Uterus (tissue), 2 donors: ENCODE results near the gene PI16.
"Not testable (repeated sequence)": the region's sequence is repeated elsewhere in the genome, so short reads cannot be mapped to it uniquely, and the experiment has no call there.

Experiments
- POLR2A ChIP-seq, 2 donors: fragments of 450-650 bp; IDR thresholded peaks; one replicate each; pipeline ENCODE4 v1.6.1; 2016; ENCODE audit warnings: antibody characterized with exemption in 2 of 2, mild to moderate bottlenecking in 1 of 2, moderate library complexity in 1 of 2
- TF ChIP-seq, protein P1 (sequence below), 4 experiments: fragments of 200-600 bp in 2 of 4; fragments of 450-650 bp in 2 of 4; sonication (generic) in 2 of 4; IDR thresholded peaks; one replicate each; pipeline ENCODE4 v1.5.1; 2016 to 2019; ENCODE audit warnings: antibody characterized with exemption in 4 of 4, mild to moderate bottlenecking in 2 of 4, moderate library complexity in 1 of 4

DNA sequence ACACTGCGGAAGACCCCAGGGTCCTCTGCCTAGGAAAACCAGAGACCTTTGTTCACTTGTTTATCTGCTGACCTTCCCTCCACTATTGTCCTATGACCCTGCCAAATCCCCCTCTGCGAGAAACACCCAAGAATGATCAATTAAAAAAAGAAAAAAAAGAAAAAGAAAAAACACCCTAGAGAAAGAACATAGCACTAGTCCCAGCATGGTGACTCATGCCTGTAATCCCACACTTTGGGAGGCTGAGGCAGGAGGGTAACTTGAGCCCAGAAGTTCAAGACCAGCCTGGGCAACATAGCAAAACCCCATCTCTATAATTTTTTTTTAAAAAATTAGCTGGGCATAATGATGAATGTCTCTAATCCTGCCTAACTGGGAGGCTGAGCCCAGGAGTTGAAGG is 12.2 kb upstream of the PI16 start:
- TF ChIP-seq, protein P1, sequence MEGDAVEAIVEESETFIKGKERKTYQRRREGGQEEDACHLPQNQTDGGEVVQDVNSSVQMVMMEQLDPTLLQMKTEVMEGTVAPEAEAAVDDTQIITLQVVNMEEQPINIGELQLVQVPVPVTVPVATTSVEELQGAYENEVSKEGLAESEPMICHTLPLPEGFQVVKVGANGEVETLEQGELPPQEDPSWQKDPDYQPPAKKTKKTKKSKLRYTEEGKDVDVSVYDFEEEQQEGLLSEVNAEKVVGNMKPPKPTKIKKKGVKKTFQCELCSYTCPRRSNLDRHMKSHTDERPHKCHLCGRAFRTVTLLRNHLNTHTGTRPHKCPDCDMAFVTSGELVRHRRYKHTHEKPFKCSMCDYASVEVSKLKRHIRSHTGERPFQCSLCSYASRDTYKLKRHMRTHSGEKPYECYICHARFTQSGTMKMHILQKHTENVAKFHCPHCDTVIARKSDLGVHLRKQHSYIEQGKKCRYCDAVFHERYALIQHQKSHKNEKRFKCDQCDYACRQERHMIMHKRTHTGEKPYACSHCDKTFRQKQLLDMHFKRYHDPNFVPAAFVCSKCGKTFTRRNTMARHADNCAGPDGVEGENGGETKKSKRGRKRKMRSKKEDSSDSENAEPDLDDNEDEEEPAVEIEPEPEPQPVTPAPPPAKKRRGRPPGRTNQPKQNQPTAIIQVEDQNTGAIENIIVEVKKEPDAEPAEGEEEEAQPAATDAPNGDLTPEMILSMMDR (IDR thresholded peaks at IDR 0.05), result not testable (repeated sequence)
- not testable (repeated sequence) for TF ChIP-seq POLR2A (IDR thresholded peaks at IDR 0.05)
